Brain microvascular endothelial cell (primary cell): ENCODE measurements around the gene FFAR4.
"Not testable (repeated sequence)": the region's sequence is repeated elsewhere in the genome, so short reads cannot be mapped to it uniquely, and the experiment has no call there.

Source experiments
- DNase-seq: peaks from one replicate; pipeline ENCODE4 v3.0.0-alpha.2; 2020
- H3K27ac ChIP-seq: fragments of 250-450 bp; sonication (Bioruptor Pico); 2 replicates; pipeline ENCODE4 v1.5.1; 2020; ENCODE audit warnings: mild to moderate bottlenecking, moderate library complexity
- H3K27me3 ChIP-seq: fragments of 250-450 bp; sonication (Bioruptor Pico); replicated peaks from 2 replicates; pipeline ENCODE4 v1.5.1; 2020; ENCODE audit warnings: mild to moderate bottlenecking
- H3K36me3 ChIP-seq: fragments of 250-450 bp; sonication (Bioruptor Pico); replicated peaks from 2 replicates; pipeline ENCODE4 v1.5.1; 2020; ENCODE audit warnings: mild to moderate bottlenecking
- H3K4me3 ChIP-seq: 2 replicates; pipeline ENCODE4 v1.5.1; 2011; ENCODE audit warnings: low read depth, mild to moderate bottlenecking, control low read depth, low read length, moderate library complexity
- in situ Hi-C: cut with HindIII; loops from 2 replicates; pipeline ENCODE4 v1.10.0; 2017; ENCODE audit warnings: low sequenced_read_pairs, low pct_ligation_motif_present
- TF ChIP-seq, protein P1 (sequence below): IDR thresholded peaks from 2 replicates; pipeline ENCODE4 v1.5.1; 2011; ENCODE audit warnings: low read depth, mild to moderate bottlenecking, moderate library complexity, low read length, control low read depth, inconsistent platforms; ENCODE audit errors: missing control alignments

Gene FFAR4

DNA sequence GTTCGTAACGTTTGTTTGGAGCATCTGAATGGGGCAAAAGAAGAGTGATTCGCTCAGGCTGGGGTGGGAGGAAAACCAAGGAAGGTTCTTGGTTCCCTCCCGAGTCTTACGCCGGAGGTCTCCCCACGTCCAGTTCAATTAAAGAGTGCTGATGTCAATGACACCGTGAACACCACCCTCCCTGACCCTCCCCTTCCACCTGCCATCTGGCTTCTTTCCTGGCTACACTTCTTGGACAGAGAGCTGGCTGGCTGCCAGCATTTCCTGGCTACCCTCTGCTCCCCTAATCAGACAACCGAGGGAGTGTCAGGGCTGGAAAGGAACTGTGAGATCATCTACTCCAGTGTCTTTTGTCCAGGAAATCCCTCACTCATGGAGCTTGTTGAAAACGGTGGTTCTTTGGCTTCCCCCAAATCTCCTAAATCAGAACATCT, 24.1 kb upstream of the FFAR4 start:
- no peak overlapping the region for H3K27ac ChIP-seq
- DNase-seq: no peak
- no peaks in the 10 kb centered on the region for H3K27me3 ChIP-seq
- TF ChIP-seq, protein P1, sequence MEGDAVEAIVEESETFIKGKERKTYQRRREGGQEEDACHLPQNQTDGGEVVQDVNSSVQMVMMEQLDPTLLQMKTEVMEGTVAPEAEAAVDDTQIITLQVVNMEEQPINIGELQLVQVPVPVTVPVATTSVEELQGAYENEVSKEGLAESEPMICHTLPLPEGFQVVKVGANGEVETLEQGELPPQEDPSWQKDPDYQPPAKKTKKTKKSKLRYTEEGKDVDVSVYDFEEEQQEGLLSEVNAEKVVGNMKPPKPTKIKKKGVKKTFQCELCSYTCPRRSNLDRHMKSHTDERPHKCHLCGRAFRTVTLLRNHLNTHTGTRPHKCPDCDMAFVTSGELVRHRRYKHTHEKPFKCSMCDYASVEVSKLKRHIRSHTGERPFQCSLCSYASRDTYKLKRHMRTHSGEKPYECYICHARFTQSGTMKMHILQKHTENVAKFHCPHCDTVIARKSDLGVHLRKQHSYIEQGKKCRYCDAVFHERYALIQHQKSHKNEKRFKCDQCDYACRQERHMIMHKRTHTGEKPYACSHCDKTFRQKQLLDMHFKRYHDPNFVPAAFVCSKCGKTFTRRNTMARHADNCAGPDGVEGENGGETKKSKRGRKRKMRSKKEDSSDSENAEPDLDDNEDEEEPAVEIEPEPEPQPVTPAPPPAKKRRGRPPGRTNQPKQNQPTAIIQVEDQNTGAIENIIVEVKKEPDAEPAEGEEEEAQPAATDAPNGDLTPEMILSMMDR: no peak
- no peaks in the 10 kb centered on the region for H3K36me3 ChIP-seq
- H3K4me3 ChIP-seq: no peak overlapping the region
- in situ Hi-C loops: no loop called here

DNA sequence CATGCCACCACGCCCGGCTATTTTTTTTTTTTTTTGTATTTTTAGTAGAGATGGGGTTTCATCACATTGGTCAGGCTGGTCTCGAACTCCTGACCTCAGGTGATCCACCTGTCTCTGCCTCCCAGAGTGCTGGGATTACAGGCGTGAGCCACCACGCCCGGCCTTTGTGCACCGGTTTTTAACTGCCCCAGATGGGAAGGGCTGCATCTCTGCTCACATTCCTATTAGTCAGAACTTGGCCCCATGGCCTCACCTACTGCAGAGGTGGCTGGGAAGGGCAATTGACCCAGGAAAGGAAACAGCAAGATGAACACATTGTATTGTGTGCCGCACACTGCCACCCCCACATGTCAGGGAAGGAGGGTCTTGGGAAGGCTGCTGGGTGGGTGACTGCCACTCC, 19.5 kb upstream of the FFAR4 start:
- H3K27ac ChIP-seq, DNase-seq, H3K4me3 ChIP-seq, H3K27me3 ChIP-seq, H3K36me3 ChIP-seq, in situ Hi-C loops: not testable (repeated sequence)

DNA sequence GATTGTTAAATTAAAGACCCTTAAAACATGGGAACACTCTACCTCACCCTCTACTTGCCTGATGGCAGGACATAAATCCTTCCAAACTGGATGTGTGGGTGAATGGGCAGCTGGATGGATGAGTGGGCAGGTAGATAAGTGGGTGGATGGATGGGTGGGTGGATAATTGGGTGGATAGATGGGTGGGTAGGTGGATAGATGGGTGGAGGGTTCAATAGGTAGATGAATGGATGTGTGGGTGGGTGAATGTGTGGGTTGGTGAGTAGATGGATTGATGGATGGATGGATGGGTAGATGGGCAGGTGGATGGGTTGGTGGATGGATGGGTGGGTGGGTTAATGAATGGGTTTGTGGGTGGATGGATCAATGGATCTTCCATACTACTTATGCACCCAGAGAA, 18.9 kb upstream of the FFAR4 start:
- in situ Hi-C loops: no loop called here
- Histone ChIP-seq H3K27me3 (no peaks in the 10 kb centered on the region), H3K27ac (no peak overlapping the region), H3K4me3 (no peak overlapping the region), H3K36me3 (no peaks in the 10 kb centered on the region)
- DNase-seq: no peak
- TF ChIP-seq, protein P1: no peak

DNA sequence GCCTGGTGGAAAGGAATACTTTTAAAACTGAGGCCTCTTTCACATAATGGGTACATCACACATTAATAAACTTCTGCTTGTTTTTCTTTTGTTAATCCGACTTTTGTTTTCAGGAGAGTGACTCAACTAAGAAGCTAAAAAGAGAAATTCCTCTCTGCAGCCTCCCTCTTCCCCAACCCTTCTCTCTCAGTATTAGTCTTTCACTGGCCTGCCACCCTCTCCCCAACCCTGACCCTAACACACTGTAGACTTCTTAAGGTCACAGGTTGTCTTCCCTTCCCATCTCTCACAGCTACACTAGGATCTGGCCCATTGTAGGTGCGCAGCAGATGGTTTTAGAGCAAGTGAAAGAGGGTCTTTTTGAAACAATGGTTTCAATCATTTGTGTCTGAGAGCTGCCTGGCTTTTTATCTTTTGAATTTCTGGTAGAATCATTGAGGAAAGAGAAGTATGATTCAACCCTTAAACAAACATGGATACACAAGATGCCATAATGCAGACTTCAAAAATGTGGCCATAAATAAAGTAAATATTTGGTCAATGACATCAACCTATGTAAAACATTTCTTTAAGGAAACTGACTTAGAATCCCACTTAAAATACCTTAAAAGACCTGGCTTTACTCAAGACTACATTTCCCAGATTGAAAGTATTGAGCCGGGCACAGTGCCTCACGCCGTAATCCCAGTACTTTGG, 17.9 kb upstream of the FFAR4 start:
- no peak overlapping the region for H3K4me3 ChIP-seq
- no peaks in the 10 kb centered on the region for H3K27me3 ChIP-seq
- TF ChIP-seq, protein P1: no peak
- peak; percentile 3 for DNase-seq
- peak overlapping the region; percentile 72 for H3K27ac ChIP-seq
- H3K36me3 ChIP-seq: no peaks in the 10 kb centered on the region
- in situ Hi-C loops: no loop called here

DNA sequence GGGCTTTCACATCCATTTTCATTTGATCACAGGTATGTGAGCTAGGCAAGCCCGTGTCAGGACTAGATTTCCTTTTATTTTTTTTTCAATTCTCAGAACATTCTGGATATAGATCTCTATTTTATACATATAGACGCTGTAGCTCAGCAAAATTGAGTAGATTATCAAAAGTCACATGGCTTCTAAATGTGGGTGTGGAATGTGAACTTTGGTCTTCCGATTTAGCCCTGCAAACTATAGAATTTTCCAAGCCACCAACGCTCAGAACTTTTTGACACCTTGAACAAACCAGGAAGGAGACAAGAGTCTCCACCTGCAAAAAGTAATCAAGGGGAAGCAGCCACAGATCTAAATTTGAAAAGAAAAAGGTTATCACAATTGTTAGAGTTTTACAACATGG, 15.9 kb upstream of the FFAR4 start:
- in situ Hi-C loops: no loop called here
- no peak overlapping the region for H3K4me3 ChIP-seq
- no peaks in the 10 kb centered on the region for H3K36me3 ChIP-seq
- no peak overlapping the region for H3K27ac ChIP-seq
- TF ChIP-seq, protein P1: no peak
- no peaks in the 10 kb centered on the region for H3K27me3 ChIP-seq
- DNase-seq: no peak

DNA sequence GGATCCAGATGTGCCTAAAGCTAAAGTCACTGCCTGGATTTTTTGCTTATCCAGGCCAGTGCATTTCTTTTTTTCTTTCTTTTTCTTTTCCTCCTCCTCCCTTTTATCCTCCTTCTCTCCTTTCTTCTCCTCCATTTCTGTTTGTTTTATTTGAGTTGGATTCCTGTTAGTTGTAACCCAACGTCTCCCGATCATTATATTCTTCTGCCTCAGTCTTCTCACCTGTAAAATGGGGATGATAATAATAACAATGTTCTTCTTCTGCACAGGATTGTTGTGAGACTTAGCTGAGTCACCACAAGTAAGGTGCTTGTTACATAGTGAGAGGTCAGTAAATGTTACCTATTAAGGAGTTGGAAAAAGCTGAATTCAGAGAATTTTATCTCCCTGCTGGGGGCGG, 13.7 kb upstream of the FFAR4 start:
- no peak for DNase-seq
- TF ChIP-seq, protein P1: no peak
- H3K27me3 ChIP-seq: no peaks in the 10 kb centered on the region
- no peaks in the 10 kb centered on the region for H3K36me3 ChIP-seq
- H3K4me3 ChIP-seq: no peak overlapping the region
- no peak overlapping the region for H3K27ac ChIP-seq
- in situ Hi-C loops: no loop called here
